Thoracic aorta (tissue), 2 donors: Measurements from ENCODE around the gene LYPD4. TPM values are rescaled to one million over a fixed set of nuclear protein-coding genes. Genes with fewer than 3 reads are reported as not detected.
"Not testable (repeated sequence)": the region's sequence is repeated elsewhere in the genome, so short reads cannot be mapped to it uniquely, and the experiment has no call there.

Experiments used
- ATAC-seq: fragments of 150-250 bp; one replicate; pipeline ENCODE4 v1.8.0; 2017; ENCODE audit warnings: low read depth; ENCODE audit not compliant: insufficient number of reproducible peaks, low FRiP score
- DNase-seq: peaks from one replicate; pipeline ENCODE4 v3.0.0-alpha.2; 2020; ENCODE audit warnings: low spot score
- H3K27ac ChIP-seq, 2 donors: fragments of 200-600 bp; sonication (generic); 1 replicate in 1 of 2; 2 replicates in 1 of 2; pipeline ENCODE4 v1.5.1; 2016; ENCODE audit warnings: mild to moderate bottlenecking in 2 of 2, moderate library complexity in 2 of 2
- H3K27me3 ChIP-seq: fragments of 200-600 bp; sonication (generic); replicated peaks from 2 replicates; pipeline ENCODE4 v1.6.0; 2016; ENCODE audit warnings: mild to moderate bottlenecking; ENCODE audit not compliant: insufficient read depth
- H3K36me3 ChIP-seq: fragments of 200-600 bp; sonication (generic); one replicate; pipeline ENCODE4 v1.5.1; 2016
- H3K4me1 ChIP-seq, 2 donors: fragments of 200-600 bp; sonication (generic); 1 replicate in 1 of 2; 2 replicates in 1 of 2; pipeline versions ENCODE4 v1.5.1 to v1.6.0; 2016; ENCODE audit warnings: low read depth in 2 of 2, mild to moderate bottlenecking in 1 of 2; ENCODE audit not compliant: control insufficient read depth in 1 of 2
- H3K4me3 ChIP-seq: fragments of 200-600 bp; sonication (generic); 2 replicates; pipeline ENCODE4 v1.5.1; 2016; ENCODE audit warnings: mild to moderate bottlenecking
- H3K9me3 ChIP-seq: fragments of 200-600 bp; sonication (generic); 2 replicates; pipeline ENCODE4 v1.5.1; 2016
- total RNA-seq, 2 donors: library from RNA; depleted of rRNA; stranded (reverse); fragments of >200 nt; gene quantifications; one replicate each; pipeline versions ENCODE4 v1.1.0 to v1.2.3, GENCODE V29; 2016
- TF ChIP-seq, protein P1 (sequence below): fragments of 200-600 bp; sonication (generic); IDR thresholded peaks from one replicate; pipeline ENCODE4 v1.5.1; 2019; ENCODE audit warnings: antibody characterized with exemption

Gene LYPD4
- total RNA-seq, 2 donors from 2014 or later = not detected

DNA sequence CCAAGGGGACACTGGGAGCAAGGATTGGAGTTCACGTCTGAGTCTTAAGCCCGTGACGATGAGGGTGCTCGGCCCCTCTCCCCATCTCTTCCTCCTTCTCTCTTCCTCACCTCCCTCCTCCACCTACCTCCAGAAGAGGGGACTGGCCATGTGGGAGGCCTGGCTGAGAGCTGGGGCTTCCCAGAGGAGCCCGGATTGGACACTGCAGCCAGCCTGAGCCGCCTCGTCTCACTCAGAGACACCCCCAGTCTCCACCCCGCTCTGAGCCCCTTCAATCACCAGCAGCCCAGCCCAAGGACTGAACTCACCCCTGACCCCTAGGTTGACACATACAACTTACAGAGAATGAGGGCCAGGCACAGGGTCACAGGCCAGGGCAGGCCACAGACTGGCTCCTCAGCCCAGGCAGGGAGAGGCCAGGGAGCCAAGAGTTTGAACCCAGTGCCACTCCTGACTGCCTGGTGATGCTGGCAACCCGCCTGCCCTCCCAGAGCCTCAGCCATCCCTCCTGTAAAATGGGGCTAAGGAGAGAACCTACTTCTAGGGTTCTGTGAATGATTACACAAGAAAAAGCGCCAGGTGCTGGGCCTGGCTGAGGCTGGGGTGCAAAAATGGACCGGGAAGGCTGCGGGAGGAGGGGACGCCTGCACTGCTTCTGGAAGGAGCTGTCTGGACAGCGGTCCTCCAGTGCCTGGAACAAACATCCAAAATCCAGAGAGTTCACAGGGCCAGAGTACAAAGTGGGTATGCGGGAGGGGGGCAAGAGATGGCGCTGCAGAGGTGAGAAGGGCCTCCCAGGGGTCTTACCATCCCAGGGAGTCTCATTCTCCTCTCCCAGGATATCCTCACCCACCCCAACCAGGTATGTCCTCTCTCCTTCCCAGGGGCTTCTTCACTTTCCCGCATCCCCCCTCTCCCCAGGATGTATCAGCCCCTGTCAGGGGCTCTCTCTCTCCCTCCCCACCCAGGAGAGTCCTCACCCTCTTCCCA lies 33.7 kb upstream of the LYPD4 start:
- no peak for ATAC-seq
- TF ChIP-seq, protein P1, sequence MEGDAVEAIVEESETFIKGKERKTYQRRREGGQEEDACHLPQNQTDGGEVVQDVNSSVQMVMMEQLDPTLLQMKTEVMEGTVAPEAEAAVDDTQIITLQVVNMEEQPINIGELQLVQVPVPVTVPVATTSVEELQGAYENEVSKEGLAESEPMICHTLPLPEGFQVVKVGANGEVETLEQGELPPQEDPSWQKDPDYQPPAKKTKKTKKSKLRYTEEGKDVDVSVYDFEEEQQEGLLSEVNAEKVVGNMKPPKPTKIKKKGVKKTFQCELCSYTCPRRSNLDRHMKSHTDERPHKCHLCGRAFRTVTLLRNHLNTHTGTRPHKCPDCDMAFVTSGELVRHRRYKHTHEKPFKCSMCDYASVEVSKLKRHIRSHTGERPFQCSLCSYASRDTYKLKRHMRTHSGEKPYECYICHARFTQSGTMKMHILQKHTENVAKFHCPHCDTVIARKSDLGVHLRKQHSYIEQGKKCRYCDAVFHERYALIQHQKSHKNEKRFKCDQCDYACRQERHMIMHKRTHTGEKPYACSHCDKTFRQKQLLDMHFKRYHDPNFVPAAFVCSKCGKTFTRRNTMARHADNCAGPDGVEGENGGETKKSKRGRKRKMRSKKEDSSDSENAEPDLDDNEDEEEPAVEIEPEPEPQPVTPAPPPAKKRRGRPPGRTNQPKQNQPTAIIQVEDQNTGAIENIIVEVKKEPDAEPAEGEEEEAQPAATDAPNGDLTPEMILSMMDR = no peak
- no peak for DNase-seq
- H3K27ac ChIP-seq = no peak overlapping the region
- peaks cover 0 to 4% of the 10 kb centered on the region in 2 donors for H3K4me1 ChIP-seq
- no peak overlapping the region for H3K4me3 ChIP-seq
- no peaks in the 10 kb centered on the region for H3K27me3 ChIP-seq
- H3K36me3 ChIP-seq = no peaks in the 10 kb centered on the region
- H3K9me3 ChIP-seq = no peaks in the 10 kb centered on the region

DNA sequence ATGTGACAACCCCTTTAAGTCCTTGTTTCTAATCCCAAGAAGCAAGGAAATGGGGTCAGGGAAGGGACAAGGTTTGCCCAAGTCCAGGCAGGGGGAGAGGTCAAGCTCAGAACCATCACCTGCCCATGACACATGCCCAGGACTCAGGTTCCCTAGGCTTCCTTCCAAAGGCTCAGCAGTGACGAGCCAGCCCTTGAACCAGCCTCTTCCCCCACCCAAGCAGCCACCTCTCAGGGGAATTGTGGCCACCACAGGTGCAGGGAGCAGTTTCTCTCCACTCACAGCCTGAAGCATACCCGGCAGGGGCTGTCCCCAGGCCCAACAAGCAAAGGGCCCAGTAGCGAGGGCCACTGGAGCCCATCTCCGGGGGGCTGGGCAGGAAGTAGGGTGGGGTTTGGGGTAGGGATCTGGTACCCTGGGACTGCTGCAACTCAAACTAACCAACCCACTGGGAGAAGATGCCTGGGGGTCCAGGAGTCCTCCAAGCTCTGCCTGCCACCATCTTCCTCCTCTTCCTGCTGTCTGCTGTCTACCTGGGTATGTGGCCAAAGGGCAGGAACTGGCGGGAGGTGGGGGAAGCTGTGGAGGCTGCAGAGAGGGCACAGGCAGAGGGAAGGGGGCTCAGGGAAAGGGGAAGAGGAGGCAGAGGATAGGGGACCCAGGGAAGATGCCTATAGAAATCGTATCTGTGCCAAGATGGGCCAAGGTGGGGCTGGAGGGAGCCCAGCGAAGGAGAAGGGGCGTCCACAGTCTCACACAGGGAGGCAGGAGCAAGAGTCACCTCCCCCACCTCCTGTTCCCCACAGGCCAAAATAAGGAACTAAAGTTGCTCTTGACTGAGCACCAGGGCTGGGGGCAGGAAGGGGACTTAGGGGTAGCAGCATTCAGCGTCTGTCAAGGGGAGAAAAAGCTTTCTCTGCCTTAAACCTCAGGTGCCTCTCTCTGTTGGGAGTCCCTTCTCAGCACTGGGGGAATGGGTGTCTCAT lies 32.7 kb upstream of the LYPD4 start, which contains the start of gene CD79A:
CD79A (plus strand) TSS at position 433 of the 986 bp plus-strand sequence; CDS start at position 459, 26 bp downstream.
- H3K36me3 ChIP-seq = peaks cover 3% of the 10 kb centered on the region
- no peaks in the 10 kb centered on the region for H3K27me3 ChIP-seq
- no peak for DNase-seq
- no peaks in the 10 kb centered on the region for H3K9me3 ChIP-seq
- H3K4me1 ChIP-seq = no peaks in the 10 kb centered on the region
- no peak for ATAC-seq
- H3K4me3 ChIP-seq = no peak within 1 kb of the TSS
- no peak within 1 kb of the TSS for H3K27ac ChIP-seq
- TF ChIP-seq, protein P1 = no peak

DNA sequence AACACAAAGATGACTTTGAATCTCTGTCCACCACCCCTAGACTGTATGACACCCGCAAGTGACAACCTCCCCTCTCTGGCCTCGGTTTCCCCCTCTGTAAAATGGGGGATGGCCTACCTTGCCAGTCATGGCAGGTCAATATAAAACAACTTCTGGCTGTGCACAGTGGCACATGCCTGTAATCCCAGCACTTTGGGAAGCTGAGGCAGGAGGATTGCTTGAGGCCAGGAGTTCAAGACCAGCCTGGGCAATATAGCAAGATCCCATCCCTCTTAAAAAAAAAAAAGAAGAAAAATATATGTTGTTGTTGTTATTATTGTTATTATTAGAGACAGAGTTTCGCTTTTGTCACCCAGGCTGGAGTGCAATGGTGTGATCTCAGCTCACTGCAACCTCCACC lies 31.5 kb upstream of the LYPD4 start:
- H3K4me3 ChIP-seq, H3K27ac ChIP-seq, DNase-seq, H3K27me3 ChIP-seq, ATAC-seq, H3K9me3 ChIP-seq, H3K4me1 ChIP-seq: not testable (repeated sequence)
- H3K36me3 ChIP-seq = peaks cover 10% of the 10 kb centered on the region

- Histone ChIP-seq H3K27me3 (no peaks in the 10 kb centered on the region), H3K4me1 (no peaks in the 10 kb centered on the region), H3K4me3 (no peak overlapping the region), H3K27ac (no peak overlapping the region), H3K36me3 (peaks cover 28% of the 10 kb centered on the region), H3K9me3 (no peaks in the 10 kb centered on the region)
- TF ChIP-seq, protein P1 = no peak
- DNase-seq (no peak), ATAC-seq (no peak)
These were observed 28.5 kb upstream of the LYPD4 start for GRCh38 chr19:41872775-41873647.

GRCh38 chr19:41872384-41872774 lies 27.9 kb upstream of the LYPD4 start:
- no peak for DNase-seq

More at GRCh38 chr19:41872384-41872774, 27.9 kb upstream of the LYPD4 start:
- TF ChIP-seq, protein P1 = no peak
- Histone ChIP-seq H3K4me1 (no peaks in the 10 kb centered on the region), H3K9me3 (no peaks in the 10 kb centered on the region), H3K27ac (no peak overlapping the region), H3K36me3 (peaks cover 28% of the 10 kb centered on the region), H3K4me3 (no peak overlapping the region), H3K27me3 (no peaks in the 10 kb centered on the region)
- no peak for ATAC-seq
